Superior temporal gyrus (tissue), 1 donor: ENCODE data around the gene PTPN1.

Experiments
- DNase-seq: peaks from one replicate; pipeline ENCODE4 v3.0.0-alpha.2; 2016; ENCODE audit errors: extremely low spot score

The PTPN1 gene

DNA sequence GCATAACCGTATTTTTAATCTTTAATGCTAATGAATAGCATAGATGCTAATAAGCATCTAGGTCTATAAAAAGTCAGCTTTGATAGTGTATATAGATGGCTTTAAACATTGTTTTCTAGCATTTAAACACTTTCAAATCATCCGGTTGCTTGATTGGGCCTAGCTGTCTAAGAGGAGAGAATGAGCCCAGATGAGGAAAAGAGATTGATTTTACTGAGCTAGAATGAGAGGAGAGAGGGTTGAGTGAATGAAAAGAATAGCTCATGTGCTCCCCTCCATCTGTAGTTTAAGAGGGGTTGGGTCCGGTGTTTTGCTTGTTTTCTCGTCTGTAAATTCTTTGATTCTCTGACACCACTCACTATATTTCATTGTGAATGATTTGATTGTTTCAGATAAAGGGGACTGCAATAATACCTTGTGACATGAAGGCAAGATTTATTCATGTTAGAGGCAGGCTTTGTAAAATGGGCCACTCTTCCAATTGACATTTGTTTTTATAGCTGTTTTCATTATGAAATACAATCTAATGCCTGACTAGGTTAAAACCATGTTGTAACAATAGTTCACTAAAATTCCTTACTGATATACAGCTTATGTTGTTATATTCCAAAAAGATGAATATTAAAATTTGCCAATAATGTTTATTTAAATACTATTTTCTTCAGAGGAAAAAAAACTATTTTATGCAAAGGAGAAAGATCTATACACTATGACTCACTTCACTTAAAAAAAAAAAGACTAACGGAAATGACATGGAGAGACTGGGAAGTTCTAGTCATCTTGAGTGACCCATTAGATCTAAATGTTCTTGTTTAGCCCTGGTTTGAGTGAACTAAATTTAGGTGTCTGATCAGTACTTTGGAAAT, 3.2 kb downstream of the PTPN1 start:
- DNase-seq: peak; percentile 55

DNA sequence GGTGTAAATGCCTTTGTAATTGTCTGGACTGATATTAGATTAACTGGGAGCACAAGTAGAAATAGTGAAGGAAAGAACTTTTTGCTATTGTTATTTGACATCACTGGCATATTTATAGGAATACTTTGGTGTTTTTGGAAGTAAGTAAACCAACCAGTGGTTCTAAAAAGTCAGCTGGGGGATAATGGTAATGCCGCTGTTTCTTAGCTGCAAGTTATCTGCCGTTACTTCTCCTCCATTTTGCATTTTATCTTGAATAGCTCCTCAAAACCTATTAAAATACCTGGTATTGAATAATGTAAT, 3.8 kb downstream of the PTPN1 start:
- no peak for DNase-seq

- no peak for DNase-seq
These were observed 4.6 kb downstream of the PTPN1 start for GRCh38 chr20:50514750-50515149.

GRCh38 chr20:50515471-50516106, 5.4 kb downstream of the PTPN1 start:
- no peak for DNase-seq

DNA sequence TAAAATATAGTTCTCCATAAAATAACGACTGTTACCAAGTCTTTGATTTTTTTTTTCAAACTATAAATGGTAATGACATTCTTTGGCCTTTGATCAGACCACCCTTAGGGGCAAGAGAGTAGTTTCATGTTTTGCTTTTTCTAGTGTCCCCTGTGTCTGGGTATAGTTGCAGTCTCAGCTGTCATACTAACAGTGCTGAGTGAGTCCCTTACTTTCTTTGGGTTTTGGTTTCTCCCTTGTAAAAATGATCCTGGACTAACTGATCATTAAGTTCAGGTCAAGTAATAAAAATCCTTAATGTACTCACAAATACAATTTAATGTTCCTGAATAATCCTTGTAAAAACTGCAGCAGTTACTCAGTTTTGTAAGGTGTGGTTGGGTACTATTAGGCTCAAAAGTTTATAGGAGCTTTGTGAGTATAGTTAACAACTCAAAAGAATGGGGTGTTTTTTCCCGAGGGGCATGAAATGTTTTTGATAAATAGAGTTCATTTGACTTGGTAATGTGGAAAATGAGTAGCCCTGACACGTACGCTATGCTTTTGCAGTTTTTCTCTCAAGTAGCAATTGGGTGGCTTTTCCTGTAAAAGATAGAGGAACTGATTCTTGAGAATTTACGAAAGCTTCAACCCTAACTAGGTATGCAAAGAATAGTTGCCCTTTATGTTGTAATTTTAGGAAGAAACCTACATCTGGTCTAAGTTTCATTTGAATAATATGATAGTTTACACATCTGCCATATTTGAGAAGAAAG, 6.2 kb downstream of the PTPN1 start:
- DNase-seq: no peak

GRCh38 chr20:50516935-50517816, 7.0 kb downstream of the PTPN1 start:
- no peak for DNase-seq

DNA sequence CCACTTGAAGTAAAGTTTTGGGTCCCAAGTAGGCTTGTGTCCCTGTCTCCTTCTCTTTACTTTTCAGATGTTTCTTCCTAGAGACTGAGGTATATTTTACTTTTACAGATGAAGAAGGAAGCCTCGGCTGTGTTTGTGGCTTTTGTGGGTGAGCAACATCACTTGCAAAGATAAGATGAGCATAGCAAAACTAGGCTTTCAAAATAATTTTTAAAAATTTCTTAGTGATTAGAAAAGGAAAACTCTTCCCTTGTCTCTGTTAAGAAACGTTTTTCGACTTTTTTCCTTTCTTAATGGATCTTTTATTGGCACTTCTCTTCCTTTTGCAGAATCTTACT, 7.6 kb downstream of the PTPN1 start:
- DNase-seq: no peak

DNA sequence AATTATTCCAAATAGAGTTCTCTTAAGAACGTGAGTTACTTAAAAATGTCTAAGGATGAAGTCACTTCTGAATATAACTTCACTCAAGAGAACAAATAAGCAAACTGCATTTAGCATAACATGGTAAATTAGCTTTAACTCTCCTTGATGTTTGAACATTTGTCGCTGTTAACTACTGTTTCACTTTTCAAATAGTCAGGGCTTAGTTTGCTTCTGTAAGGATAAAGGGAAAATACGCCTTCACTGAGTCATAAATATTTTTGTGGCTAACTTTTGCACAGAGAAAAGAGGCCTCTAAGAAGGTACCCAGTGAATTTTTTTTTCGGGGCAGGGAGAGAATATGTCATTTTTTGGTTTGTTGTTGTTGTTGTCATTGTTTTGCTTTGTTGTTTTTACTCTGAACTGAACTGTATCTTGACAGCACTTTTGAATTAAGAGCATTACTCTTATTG, 8.1 kb downstream of the PTPN1 start:
- DNase-seq: no peak

- no peak for DNase-seq
These were observed 9.0 kb downstream of the PTPN1 start for GRCh38 chr20:50519036-50519762.

DNA sequence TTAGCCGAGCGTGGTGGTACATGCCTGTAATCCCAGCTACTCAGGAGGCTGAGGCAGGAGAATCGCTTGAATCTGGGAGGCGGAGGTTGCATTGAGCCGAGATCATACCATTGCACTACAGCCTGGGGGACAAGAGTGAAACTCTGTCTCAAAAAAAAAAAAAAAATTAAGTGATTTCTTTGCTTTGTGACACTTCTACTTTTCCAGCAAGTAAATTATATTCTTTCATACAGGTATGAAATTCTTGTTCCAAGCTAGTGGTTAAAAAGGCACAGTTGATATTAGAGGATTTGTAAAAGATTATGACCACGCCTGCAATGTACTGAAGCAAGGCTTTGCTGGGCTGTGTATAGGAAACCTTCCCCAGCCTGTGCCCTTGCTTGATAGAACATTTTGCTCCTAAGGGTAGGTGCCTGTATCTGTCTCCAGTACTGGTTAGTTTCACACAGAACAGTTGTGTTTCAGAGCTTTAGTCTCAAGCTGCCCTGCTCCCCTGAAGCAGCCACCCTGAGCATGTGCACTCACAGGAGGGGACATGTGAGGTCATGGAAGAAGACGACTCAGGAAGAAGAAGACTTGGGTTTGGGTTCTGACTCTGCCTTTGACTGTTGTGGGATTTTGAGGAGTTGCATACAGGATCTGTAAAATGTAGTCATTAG, 10.2 kb downstream of the PTPN1 start:
- no peak for DNase-seq

DNA sequence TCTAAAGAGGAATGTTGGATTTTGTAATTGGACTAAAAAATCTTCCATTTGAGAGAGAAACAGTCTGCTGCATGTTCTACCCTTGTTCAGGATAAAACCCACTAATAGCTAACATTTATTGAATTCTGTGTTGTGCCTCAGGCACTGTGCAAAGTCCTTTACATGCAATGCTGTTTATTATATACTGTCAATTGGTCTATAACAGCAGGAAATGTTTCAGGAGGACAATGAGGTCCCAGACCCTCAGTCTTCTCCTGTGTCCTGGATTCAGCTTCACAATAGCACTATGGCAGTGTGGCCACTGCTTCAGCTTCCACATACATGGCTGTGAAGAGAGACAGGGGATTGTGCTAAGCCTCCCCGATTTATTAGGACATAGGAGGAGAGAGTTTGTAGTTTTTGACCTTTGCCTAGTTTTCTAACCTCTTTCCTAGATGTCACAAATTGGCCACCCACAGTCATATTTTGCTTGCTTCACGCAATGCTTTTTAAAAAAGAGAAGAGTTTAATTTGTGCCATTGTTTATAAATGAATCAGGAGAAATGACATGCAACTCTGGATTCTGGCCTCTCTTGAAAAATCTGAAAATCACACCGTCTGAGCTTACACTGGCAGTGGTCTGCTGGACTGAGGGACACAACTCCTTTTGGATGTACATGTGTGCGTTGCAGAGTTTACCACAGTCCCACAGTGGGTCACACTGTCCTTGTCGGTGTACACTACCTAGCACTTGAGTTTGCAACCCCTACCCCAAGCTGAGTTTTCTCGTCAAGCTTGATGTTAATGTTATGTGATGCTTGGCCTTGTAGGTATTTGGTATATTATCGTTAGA, 11.3 kb downstream of the PTPN1 start:
- DNase-seq: no peak

GRCh38 chr20:50522053-50522674, 12.0 kb downstream of the PTPN1 start:
- no peak for DNase-seq

- DNase-seq: no peak
These were observed 13.5 kb downstream of the PTPN1 start for GRCh38 chr20:50523552-50524167.

- no peak for DNase-seq
These were observed 15.5 kb downstream of the PTPN1 start for GRCh38 chr20:50525681-50526080.

GRCh38 chr20:50526403-50526989, 16.3 kb downstream of the PTPN1 start:
- no peak for DNase-seq

DNA sequence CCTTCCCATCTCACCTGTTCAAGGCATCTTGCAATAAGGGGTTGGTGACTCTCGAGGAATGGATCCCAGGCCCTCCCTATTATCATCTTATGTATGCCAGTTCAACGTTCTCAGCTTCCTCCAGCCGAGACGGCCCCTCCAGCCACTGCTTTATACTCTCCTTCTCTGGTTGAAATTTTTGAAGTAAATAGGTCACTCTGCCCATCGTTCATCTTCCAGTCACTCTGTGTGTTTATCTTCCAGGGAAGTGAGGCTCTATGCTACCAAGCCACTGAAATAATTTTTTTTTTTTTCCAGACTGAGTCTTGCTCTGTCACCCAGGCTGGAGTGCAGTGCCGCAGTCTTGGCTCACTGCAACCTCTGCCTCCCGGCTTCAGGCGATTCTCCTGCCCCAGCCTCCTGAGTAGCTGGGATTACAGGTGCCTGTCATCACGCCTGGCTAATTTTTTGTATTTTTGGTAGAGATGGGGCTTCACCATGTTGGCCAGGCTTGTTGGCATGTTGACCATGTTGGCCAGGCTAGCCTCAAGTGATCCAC, 17.0 kb downstream of the PTPN1 start:
- no peak for DNase-seq

- no peak for DNase-seq
These were observed 17.9 kb downstream of the PTPN1 start for GRCh38 chr20:50528129-50528528.

- DNase-seq: no peak
These were observed 18.7 kb downstream of the PTPN1 start for GRCh38 chr20:50528804-50529351.
